ENCODE measurements around the gene RCOR2. TPM values are rescaled to one million over a fixed set of nuclear protein-coding genes. Genes with fewer than 3 reads are reported as not detected.

Gene RCOR2
- total RNA-seq, 1 donor from 2014 or later, result 39.7 TPM

DNA sequence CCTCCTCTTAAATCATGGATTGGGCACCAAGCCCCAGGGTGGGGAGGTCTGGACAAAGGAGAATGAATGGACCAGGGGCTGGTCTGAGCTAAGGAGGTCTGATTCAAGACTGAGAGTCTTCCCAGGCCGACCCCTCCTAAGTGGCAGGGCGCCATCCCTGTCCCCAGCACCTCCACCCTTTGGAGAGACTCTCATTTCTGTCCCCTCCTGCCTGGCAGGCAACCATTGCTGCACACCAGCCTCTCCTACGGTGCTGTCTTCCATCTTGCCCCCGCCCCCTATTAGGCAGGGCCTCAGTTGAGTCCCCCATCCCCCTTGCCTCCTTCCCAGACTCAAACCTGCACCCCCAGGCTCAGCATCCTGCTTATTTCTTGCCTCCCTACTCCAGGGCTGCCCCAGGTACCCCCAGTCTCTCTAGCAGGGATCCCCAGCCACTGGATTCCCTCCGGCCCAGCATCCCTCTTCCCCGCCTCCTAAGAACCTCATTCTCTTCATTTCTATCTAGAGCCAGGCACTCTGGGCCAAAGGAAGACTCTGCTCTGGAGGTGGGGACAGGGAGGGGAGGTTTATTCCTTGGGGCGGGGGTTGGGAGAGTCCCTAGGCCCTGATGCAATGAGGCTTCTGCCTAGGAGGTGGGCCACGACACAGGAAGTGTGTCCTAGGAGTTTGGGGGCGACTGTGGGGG, 1.7 kb upstream of the RCOR2 start:
- Mint-ChIP-seq H3K36me3 (ENCODE audit: insufficient read depth) (peaks cover under 1% of the 10 kb centered on the region), H3K9me3 (ENCODE audit: low read depth) (no peaks in the 10 kb centered on the region), H3K4me3 (ENCODE audit: low read depth) (peak overlapping the region; percentile 59), H3K27me3 (peaks cover 7% of the 10 kb centered on the region), H3K27ac (peak overlapping the region; percentile 87), H3K4me1 (ENCODE audit: low read depth) (peaks cover 12% of the 10 kb centered on the region)
- DNase-seq (ENCODE audit: low spot score, unreplicated experiment), result no peak
- TF ChIP-seq, protein P1, sequence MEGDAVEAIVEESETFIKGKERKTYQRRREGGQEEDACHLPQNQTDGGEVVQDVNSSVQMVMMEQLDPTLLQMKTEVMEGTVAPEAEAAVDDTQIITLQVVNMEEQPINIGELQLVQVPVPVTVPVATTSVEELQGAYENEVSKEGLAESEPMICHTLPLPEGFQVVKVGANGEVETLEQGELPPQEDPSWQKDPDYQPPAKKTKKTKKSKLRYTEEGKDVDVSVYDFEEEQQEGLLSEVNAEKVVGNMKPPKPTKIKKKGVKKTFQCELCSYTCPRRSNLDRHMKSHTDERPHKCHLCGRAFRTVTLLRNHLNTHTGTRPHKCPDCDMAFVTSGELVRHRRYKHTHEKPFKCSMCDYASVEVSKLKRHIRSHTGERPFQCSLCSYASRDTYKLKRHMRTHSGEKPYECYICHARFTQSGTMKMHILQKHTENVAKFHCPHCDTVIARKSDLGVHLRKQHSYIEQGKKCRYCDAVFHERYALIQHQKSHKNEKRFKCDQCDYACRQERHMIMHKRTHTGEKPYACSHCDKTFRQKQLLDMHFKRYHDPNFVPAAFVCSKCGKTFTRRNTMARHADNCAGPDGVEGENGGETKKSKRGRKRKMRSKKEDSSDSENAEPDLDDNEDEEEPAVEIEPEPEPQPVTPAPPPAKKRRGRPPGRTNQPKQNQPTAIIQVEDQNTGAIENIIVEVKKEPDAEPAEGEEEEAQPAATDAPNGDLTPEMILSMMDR (IDR thresholded peaks at IDR 0.05; ENCODE audit: unreplicated experiment), result no peak

GRCh38 chr11:63917692-63918506, 935 bp upstream of the RCOR2 start:
- DNase-seq (ENCODE audit: low spot score, unreplicated experiment), result no peak
- H3K4me1 Mint-ChIP-seq (ENCODE audit: low read depth), result peaks cover 12% of the 10 kb centered on the region
- peaks cover under 1% of the 10 kb centered on the region for H3K27me3 Mint-ChIP-seq
- TF ChIP-seq, protein P1 (IDR thresholded peaks at IDR 0.05; ENCODE audit: unreplicated experiment), result no peak
- peaks cover 2% of the 10 kb centered on the region for H3K36me3 Mint-ChIP-seq (ENCODE audit: insufficient read depth)
- H3K27ac Mint-ChIP-seq, result peak overlapping the region; percentile 88
- H3K4me3 Mint-ChIP-seq (ENCODE audit: low read depth), result peak overlapping the region; percentile 67
- H3K9me3 Mint-ChIP-seq (ENCODE audit: low read depth), result no peaks in the 10 kb centered on the region

- H3K4me3 Mint-ChIP-seq (ENCODE audit: low read depth), result peak overlapping the region; percentile 85
- no peaks in the 10 kb centered on the region for H3K9me3 Mint-ChIP-seq (ENCODE audit: low read depth)
- peaks cover 2% of the 10 kb centered on the region for H3K36me3 Mint-ChIP-seq (ENCODE audit: insufficient read depth)
- H3K27ac Mint-ChIP-seq, result peak overlapping the region; percentile 93
- H3K4me1 Mint-ChIP-seq (ENCODE audit: low read depth), result peaks cover 12% of the 10 kb centered on the region
- DNase-seq (ENCODE audit: low spot score, unreplicated experiment), result peak; percentile 76
- TF ChIP-seq, protein P1 (IDR thresholded peaks at IDR 0.05; ENCODE audit: unreplicated experiment), result peak; percentile 73
- no peaks in the 10 kb centered on the region for H3K27me3 Mint-ChIP-seq
Measured at GRCh38 chr11:63915961-63916836, 765 bp downstream of the RCOR2 start.

GRCh38 chr11:63914896-63915691, 1.9 kb downstream of the RCOR2 start:
- Mint-ChIP-seq H3K36me3 (ENCODE audit: insufficient read depth) (peaks cover 2% of the 10 kb centered on the region), H3K27me3 (no peaks in the 10 kb centered on the region), H3K4me1 (ENCODE audit: low read depth) (peaks cover 13% of the 10 kb centered on the region), H3K4me3 (ENCODE audit: low read depth) (peak overlapping the region; percentile 55), H3K9me3 (ENCODE audit: low read depth) (no peaks in the 10 kb centered on the region), H3K27ac (peak overlapping the region; percentile 45)
- DNase-seq (ENCODE audit: low spot score, unreplicated experiment), result no peak
- TF ChIP-seq, protein P1 (IDR thresholded peaks at IDR 0.05; ENCODE audit: unreplicated experiment), result no peak
